HepG2 (cell line): ENCODE results near the gene ANG. TPM values are rescaled to one million over a fixed set of nuclear protein-coding genes. Genes with fewer than 3 reads are reported as not detected.

ENCODE experiments used
- ATF1 ChIP-seq: IDR thresholded peaks from 2 replicates; pipeline ENCODE4 v1.6.1; 2016; ENCODE audit warnings: mild to moderate bottlenecking, control low read depth
- ELF1 ChIP-seq: sonication (generic); formaldehyde crosslinking; IDR thresholded peaks from 2 replicates; pipeline ENCODE4 v1.4.0; 2020; ENCODE audit warnings: missing genetic modification reagents
- ELF3 ChIP-seq: IDR thresholded peaks from 2 replicates; pipeline ENCODE4 v1.6.1; 2016; ENCODE audit warnings: missing genetic modification reagents, missing compliant biosample characterization
- FOSL2 ChIP-seq: sonication (generic); formaldehyde crosslinking; IDR thresholded peaks from 2 replicates; pipeline ENCODE4 v1.4.0; 2020; ENCODE audit warnings: missing genetic modification reagents
- PAX8 ChIP-seq: sonication (generic); formaldehyde crosslinking; IDR thresholded peaks from 2 replicates; pipeline ENCODE4 v1.8.0; 2022; ENCODE audit warnings: mild to moderate bottlenecking, missing genetic modification reagents, borderline replicate concordance
- SALL2 ChIP-seq: sonication (generic); formaldehyde crosslinking; IDR thresholded peaks from 2 replicates; pipeline ENCODE4 v1.8.1; 2023; ENCODE audit warnings: mild to moderate bottlenecking, missing genetic modification reagents, inconsistent platforms
- SRSF1 ChIP-seq: fragments of 200-400 bp; formaldehyde crosslinking; optimal IDR thresholded peaks from 2 replicates; pipeline ENCODE3; 2017; ENCODE audit warnings: mild to moderate bottlenecking, low read depth, low read length, moderate library complexity
- U2AF2 ChIP-seq: fragments of 200-400 bp; formaldehyde crosslinking; IDR thresholded peaks from 2 replicates; pipeline ENCODE4 v1.6.1; 2017; ENCODE audit warnings: low read depth, mild to moderate bottlenecking, low read length
- ZIK1 ChIP-seq: sonication (generic); formaldehyde crosslinking; IDR thresholded peaks from 2 replicates; pipeline ENCODE4 v1.5.0; 2020; ENCODE audit warnings: mild to moderate bottlenecking, low read depth, missing genetic modification reagents, borderline replicate concordance
- ZNF224 ChIP-seq: sonication (generic); formaldehyde crosslinking; IDR thresholded peaks from 2 replicates; pipeline ENCODE4 v1.5.0; 2020; ENCODE audit warnings: mild to moderate bottlenecking, missing genetic modification reagents
- ZNF225 ChIP-seq: sonication (generic); formaldehyde crosslinking; IDR thresholded peaks from 2 replicates; pipeline ENCODE4 v1.4.0; 2020; ENCODE audit warnings: mild to moderate bottlenecking, missing genetic modification reagents
- ZNF510 ChIP-seq: sonication (generic); formaldehyde crosslinking; IDR thresholded peaks from 2 replicates; pipeline ENCODE4 v1.4.0; 2020; ENCODE audit warnings: low read depth, mild to moderate bottlenecking, missing genetic modification reagents
- ZNF569 ChIP-seq: sonication (generic); formaldehyde crosslinking; IDR thresholded peaks from 2 replicates; pipeline ENCODE4 v1.5.0; 2020; ENCODE audit warnings: mild to moderate bottlenecking, missing genetic modification reagents, moderate library complexity, borderline replicate concordance
- polyA plus RNA-seq, 8 experiments: library from polyadenylated mRNA; depleted of rRNA in 3 of 8; stranded (reverse) in 7 of 8; unstranded in 1 of 8; fragments of >200 nt; fragmentation: Illumina TruSeq in 4 of 8; extraction: Trizol in 4 of 8; gene quantifications; 2 replicates each; pipeline versions ENCODE4 v1.2.1 to v1.2.3, GENCODE V29; 2011 to 2016; ENCODE audit warnings: low read depth in 4 of 8, missing spikeins in 1 of 8, mixed read lengths in 1 of 8; ENCODE audit not compliant: insufficient read depth in 1 of 8
- total RNA-seq, 5 experiments: library from RNA; depleted of rRNA; stranded (reverse); fragments of >200 nt; fragmentation: Illumina TruSeq; extraction: Trizol; gene quantifications; 2 replicates each; pipeline ENCODE4 v1.2.3, GENCODE V29; 2016; ENCODE audit warnings: low read depth in 1 of 5
- TF ChIP-seq, protein P1 (sequence below): sonication (generic); formaldehyde crosslinking; IDR thresholded peaks from 2 replicates; pipeline ENCODE4 v1.9.0; 2021; ENCODE audit warnings: missing genetic modification reagents, borderline replicate concordance
- TF ChIP-seq, protein P2 (sequence below), 2 experiments: sonication (generic) in 1 of 2; formaldehyde crosslinking in 1 of 2; IDR thresholded peaks; 2 replicates each; pipeline versions ENCODE4 v1.4.0 to v1.6.1; 2016 to 2020; ENCODE audit warnings: borderline replicate concordance in 1 of 2, low read depth in 1 of 2, mild to moderate bottlenecking in 1 of 2, missing genetic modification reagents in 1 of 2
- TF ChIP-seq, protein P3 (sequence below): IDR thresholded peaks from 2 replicates; pipeline ENCODE4 v1.4.0; 2020; ENCODE audit warnings: mild to moderate bottlenecking, missing genetic modification reagents

Gene ANG
- total and polyA plus RNA-seq, 2 of the 13 experiments (the other 11 are each of a cell fraction or from before 2014, with no cell fraction given): 83.6 to 401 TPM

DNA sequence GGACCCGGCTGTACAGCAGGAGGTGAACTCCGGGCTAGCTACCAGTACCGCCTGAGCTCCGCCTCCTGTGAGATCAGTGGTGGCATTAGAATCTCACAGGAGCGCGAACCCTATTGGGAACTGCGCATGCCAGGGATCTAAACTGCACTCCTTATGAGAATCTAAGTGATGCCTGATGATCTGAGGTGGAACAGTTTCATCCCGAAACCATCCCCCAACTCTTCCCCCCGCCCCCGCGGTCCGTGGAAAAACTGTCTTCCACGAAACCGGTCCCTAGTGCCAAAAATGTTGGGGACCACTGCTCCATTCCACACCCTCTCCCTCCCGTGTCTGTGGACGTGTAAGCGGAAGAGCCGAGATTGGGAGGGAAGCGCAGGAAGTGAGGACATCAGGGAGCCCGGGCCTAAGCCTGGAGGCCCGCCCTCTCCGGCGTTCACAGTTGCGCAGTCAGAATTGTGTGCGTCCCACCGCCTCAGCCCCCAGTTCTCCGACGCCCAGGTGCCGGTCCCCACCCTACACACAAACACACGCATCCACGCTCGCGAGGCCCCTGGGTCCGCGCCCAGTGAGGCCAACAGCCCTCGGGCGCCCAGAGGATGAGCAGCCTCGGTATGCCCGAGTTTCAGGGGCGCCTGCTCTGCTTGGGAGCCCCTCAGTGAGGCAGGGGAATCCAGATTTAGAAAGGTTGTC lies 6.0 kb upstream of the ANG start (continued):
- TF ChIP-seq, protein P1, sequence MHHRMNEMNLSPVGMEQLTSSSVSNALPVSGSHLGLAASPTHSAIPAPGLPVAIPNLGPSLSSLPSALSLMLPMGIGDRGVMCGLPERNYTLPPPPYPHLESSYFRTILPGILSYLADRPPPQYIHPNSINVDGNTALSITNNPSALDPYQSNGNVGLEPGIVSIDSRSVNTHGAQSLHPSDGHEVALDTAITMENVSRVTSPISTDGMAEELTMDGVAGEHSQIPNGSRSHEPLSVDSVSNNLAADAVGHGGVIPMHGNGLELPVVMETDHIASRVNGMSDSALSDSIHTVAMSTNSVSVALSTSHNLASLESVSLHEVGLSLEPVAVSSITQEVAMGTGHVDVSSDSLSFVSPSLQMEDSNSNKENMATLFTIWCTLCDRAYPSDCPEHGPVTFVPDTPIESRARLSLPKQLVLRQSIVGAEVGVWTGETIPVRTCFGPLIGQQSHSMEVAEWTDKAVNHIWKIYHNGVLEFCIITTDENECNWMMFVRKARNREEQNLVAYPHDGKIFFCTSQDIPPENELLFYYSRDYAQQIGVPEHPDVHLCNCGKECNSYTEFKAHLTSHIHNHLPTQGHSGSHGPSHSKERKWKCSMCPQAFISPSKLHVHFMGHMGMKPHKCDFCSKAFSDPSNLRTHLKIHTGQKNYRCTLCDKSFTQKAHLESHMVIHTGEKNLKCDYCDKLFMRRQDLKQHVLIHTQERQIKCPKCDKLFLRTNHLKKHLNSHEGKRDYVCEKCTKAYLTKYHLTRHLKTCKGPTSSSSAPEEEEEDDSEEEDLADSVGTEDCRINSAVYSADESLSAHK (CRISPR knock-in tag): no peak; the same call in 1 of the 2 replicates
- TF ChIP-seq ZNF224 (CRISPR knock-in tag) (peak; percentile 39; the same call in 1 of the 2 replicates), ZIK1 (0 out of 2 replicates have a peak, but pooled peaks have one; percentile 37), ZNF510 (CRISPR knock-in tag) (peak; percentile 96; the same call in 1 of the 2 replicates), SALL2 (peak; percentile 75), ATF1 (CRISPR knock-in tag) (peak; percentile 79), ZNF569 (peak; percentile 93; the same call in 1 of the 2 replicates), U2AF2 (no peak), ELF3 (CRISPR knock-in tag) (peak; percentile 39; the same call in 1 of the 2 replicates), FOSL2 (CRISPR knock-in tag) (peak; percentile 24; the same call in 1 of the 2 replicates), ZNF225 (0 out of 2 replicates have a peak, but pooled peaks have one; percentile 24), SRSF1 (no peak), PAX8 (CRISPR knock-in tag) (peak; percentile 55; the same call in 1 of the 2 replicates), ELF1 (CRISPR knock-in tag) (peak; percentile 86)
- TF ChIP-seq, protein P2, sequence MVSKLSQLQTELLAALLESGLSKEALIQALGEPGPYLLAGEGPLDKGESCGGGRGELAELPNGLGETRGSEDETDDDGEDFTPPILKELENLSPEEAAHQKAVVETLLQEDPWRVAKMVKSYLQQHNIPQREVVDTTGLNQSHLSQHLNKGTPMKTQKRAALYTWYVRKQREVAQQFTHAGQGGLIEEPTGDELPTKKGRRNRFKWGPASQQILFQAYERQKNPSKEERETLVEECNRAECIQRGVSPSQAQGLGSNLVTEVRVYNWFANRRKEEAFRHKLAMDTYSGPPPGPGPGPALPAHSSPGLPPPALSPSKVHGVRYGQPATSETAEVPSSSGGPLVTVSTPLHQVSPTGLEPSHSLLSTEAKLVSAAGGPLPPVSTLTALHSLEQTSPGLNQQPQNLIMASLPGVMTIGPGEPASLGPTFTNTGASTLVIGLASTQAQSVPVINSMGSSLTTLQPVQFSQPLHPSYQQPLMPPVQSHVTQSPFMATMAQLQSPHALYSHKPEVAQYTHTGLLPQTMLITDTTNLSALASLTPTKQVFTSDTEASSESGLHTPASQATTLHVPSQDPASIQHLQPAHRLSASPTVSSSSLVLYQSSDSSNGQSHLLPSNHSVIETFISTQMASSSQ (IDR thresholded peaks at IDR 0.05; ENCODE audit: low read depth): no peak
- TF ChIP-seq, protein P2 (CRISPR knock-in tag; IDR thresholded peaks at IDR 0.05; ENCODE audit: borderline replicate concordance): 0 out of 2 replicates have a peak, but pooled peaks have one; percentile 14
- TF ChIP-seq, protein P3, sequence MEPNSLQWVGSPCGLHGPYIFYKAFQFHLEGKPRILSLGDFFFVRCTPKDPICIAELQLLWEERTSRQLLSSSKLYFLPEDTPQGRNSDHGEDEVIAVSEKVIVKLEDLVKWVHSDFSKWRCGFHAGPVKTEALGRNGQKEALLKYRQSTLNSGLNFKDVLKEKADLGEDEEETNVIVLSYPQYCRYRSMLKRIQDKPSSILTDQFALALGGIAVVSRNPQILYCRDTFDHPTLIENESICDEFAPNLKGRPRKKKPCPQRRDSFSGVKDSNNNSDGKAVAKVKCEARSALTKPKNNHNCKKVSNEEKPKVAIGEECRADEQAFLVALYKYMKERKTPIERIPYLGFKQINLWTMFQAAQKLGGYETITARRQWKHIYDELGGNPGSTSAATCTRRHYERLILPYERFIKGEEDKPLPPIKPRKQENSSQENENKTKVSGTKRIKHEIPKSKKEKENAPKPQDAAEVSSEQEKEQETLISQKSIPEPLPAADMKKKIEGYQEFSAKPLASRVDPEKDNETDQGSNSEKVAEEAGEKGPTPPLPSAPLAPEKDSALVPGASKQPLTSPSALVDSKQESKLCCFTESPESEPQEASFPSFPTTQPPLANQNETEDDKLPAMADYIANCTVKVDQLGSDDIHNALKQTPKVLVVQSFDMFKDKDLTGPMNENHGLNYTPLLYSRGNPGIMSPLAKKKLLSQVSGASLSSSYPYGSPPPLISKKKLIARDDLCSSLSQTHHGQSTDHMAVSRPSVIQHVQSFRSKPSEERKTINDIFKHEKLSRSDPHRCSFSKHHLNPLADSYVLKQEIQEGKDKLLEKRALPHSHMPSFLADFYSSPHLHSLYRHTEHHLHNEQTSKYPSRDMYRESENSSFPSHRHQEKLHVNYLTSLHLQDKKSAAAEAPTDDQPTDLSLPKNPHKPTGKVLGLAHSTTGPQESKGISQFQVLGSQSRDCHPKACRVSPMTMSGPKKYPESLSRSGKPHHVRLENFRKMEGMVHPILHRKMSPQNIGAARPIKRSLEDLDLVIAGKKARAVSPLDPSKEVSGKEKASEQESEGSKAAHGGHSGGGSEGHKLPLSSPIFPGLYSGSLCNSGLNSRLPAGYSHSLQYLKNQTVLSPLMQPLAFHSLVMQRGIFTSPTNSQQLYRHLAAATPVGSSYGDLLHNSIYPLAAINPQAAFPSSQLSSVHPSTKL: peak; percentile 34; the same call in 1 of the 2 replicates
